HepG2 (cell line): Measurements from ENCODE around the gene RPS6KA3. TPM values are rescaled to one million over a fixed set of nuclear protein-coding genes. Genes with fewer than 3 reads are reported as not detected.

Experiments
- AHR ChIP-seq: IDR thresholded peaks from 2 replicates; pipeline ENCODE4 v1.6.1; 2018; ENCODE audit warnings: missing genetic modification reagents, missing compliant biosample characterization
- BCL6 ChIP-seq: IDR thresholded peaks from 2 replicates; pipeline ENCODE4 v1.6.1; 2016; ENCODE audit warnings: missing genetic modification reagents, missing compliant biosample characterization
- CBX2 ChIP-seq, 2 experiments: fragments of 200-600 bp in 1 of 2; sonication (generic); formaldehyde crosslinking in 1 of 2; IDR thresholded peaks; 2 replicates each; pipeline versions ENCODE4 v1.7.0 to v1.8.1; 2018 to 2022; ENCODE audit warnings: low read depth in 2 of 2, low read length in 1 of 2, mild to moderate bottlenecking in 1 of 2, missing genetic modification reagents in 1 of 2
- DNMT3B ChIP-seq: conservative IDR thresholded peaks from 2 replicates; pipeline ENCODE4 v1.6.1; 2016; ENCODE audit warnings: missing biosample characterization, control low read depth
- MIXL1 ChIP-seq: IDR thresholded peaks from 2 replicates; pipeline ENCODE4 v1.6.1; 2016
- NCOA5 ChIP-seq: sonication (generic); formaldehyde crosslinking; IDR thresholded peaks from 2 replicates; pipeline ENCODE4 v1.4.0; 2020; ENCODE audit warnings: missing genetic modification reagents
- NR1H2 ChIP-seq: sonication (generic); formaldehyde crosslinking; IDR thresholded peaks from 2 replicates; pipeline ENCODE4 v1.8.1; 2022; ENCODE audit warnings: low read depth, missing genetic modification reagents, borderline replicate concordance
- PHB2 ChIP-seq: fragments of 450-650 bp; IDR thresholded peaks from 2 replicates; pipeline ENCODE4 v1.6.1; 2018; ENCODE audit not compliant: partially characterized antibody
- SOX13 ChIP-seq, 3 experiments: fragments of 450-650 bp in 1 of 3; sonication (generic) in 1 of 3; formaldehyde crosslinking in 1 of 3; IDR thresholded peaks in 2 of 3; conservative IDR thresholded peaks in 1 of 3; 2 replicates each; pipeline versions ENCODE4 v1.5.0 to v1.6.1; 2016 to 2020; ENCODE audit warnings: antibody characterized with exemption in 1 of 3, mild to moderate bottlenecking in 1 of 3, missing compliant biosample characterization in 1 of 3, missing genetic modification reagents in 1 of 3, moderate library complexity in 1 of 3
- ZBTB4 ChIP-seq: sonication (generic); formaldehyde crosslinking; IDR thresholded peaks from 2 replicates; pipeline ENCODE4 v1.4.0; 2020; ENCODE audit warnings: missing genetic modification reagents, mild to moderate bottlenecking, borderline replicate concordance
- ZBTB42 ChIP-seq: sonication (generic); formaldehyde crosslinking; IDR thresholded peaks from 2 replicates; pipeline ENCODE4 v1.5.0; 2020; ENCODE audit warnings: mild to moderate bottlenecking, missing genetic modification reagents
- ZNF12 ChIP-seq: sonication (generic); formaldehyde crosslinking; IDR thresholded peaks from 2 replicates; pipeline ENCODE4 v1.5.0; 2020; ENCODE audit warnings: missing genetic modification reagents
- ZNF17 ChIP-seq: sonication (generic); formaldehyde crosslinking; IDR thresholded peaks from 2 replicates; pipeline ENCODE4 v1.5.0; 2020; ENCODE audit warnings: mild to moderate bottlenecking, missing genetic modification reagents
- ZNF180 ChIP-seq: sonication (generic); formaldehyde crosslinking; IDR thresholded peaks from 2 replicates; pipeline ENCODE4 v1.4.0; 2020; ENCODE audit warnings: low read depth, missing genetic modification reagents, borderline replicate concordance
- ZNF20 ChIP-seq: sonication (generic); formaldehyde crosslinking; IDR thresholded peaks from 2 replicates; pipeline ENCODE4 v1.4.0; 2020; ENCODE audit warnings: mild to moderate bottlenecking, moderate library complexity, missing genetic modification reagents
- ZNF232 ChIP-seq: sonication (generic); formaldehyde crosslinking; IDR thresholded peaks from 2 replicates; pipeline ENCODE4 v1.4.0; 2020; ENCODE audit warnings: missing genetic modification reagents, borderline replicate concordance
- ZNF407 ChIP-seq: sonication (generic); formaldehyde crosslinking; IDR thresholded peaks from one replicate; pipeline ENCODE4 v1.5.1; 2020; ENCODE audit warnings: mild to moderate bottlenecking, missing genetic modification reagents; ENCODE audit errors: not compliant biosample characterization
- ZNF605 ChIP-seq: sonication (generic); formaldehyde crosslinking; IDR thresholded peaks from 2 replicates; pipeline ENCODE4 v1.8.0; 2022; ENCODE audit warnings: mild to moderate bottlenecking, missing genetic modification reagents
- ZNF761 ChIP-seq: sonication (generic); formaldehyde crosslinking; conservative IDR thresholded peaks from 2 replicates; pipeline ENCODE4 v1.4.0; 2020; ENCODE audit warnings: mild to moderate bottlenecking, missing genetic modification reagents
- ZSCAN20 ChIP-seq: sonication (generic); formaldehyde crosslinking; IDR thresholded peaks from 2 replicates; pipeline ENCODE4 v1.4.0; 2020; ENCODE audit warnings: missing genetic modification reagents, mild to moderate bottlenecking, borderline replicate concordance
- polyA plus RNA-seq, 8 experiments: library from polyadenylated mRNA; depleted of rRNA in 3 of 8; stranded (reverse) in 7 of 8; unstranded in 1 of 8; fragments of >200 nt; fragmentation: Illumina TruSeq in 4 of 8; extraction: Trizol in 4 of 8; gene quantifications; 2 replicates each; pipeline versions ENCODE4 v1.2.1 to v1.2.3, GENCODE V29; 2011 to 2016; ENCODE audit warnings: low read depth in 4 of 8, missing spikeins in 1 of 8, mixed read lengths in 1 of 8; ENCODE audit not compliant: insufficient read depth in 1 of 8
- total RNA-seq, 5 experiments: library from RNA; depleted of rRNA; stranded (reverse); fragments of >200 nt; fragmentation: Illumina TruSeq; extraction: Trizol; gene quantifications; 2 replicates each; pipeline ENCODE4 v1.2.3, GENCODE V29; 2016; ENCODE audit warnings: low read depth in 1 of 5

The RPS6KA3 gene
- total and polyA plus RNA-seq, 2 of the 13 experiments (the other 11 are each of a cell fraction or from before 2014, with no cell fraction given): 314 to 357 TPM

GRCh38 chrX:20306668-20307067, 40.0 kb upstream of the RPS6KA3 start (continued):
- TF ChIP-seq ZNF407 (CRISPR knock-in tag): no peak
- TF ChIP-seq ZNF180 (CRISPR knock-in tag): no peak
- no peak for TF ChIP-seq CBX2 (IDR thresholded peaks at IDR 0.05; ENCODE audit: low read depth, low read length)
- TF ChIP-seq CBX2 (CRISPR knock-in tag; IDR thresholded peaks at IDR 0.05; ENCODE audit: low read depth): no peak
- TF ChIP-seq PHB2: no peak
- TF ChIP-seq SOX13 (IDR thresholded peaks at IDR 0.05): no peak
- peak in 1 of 2 experiments; percentile 48; a peak in 1 of 4 replicates for TF ChIP-seq SOX13 (CRISPR knock-in tag; conservative IDR thresholded peaks at IDR 0.05 in 1 of 2, IDR thresholded peaks at IDR 0.05 in 1 of 2)
- TF ChIP-seq NCOA5 (CRISPR knock-in tag): no peak
- TF ChIP-seq BCL6 (CRISPR knock-in tag): peak; percentile 51; the same call in 1 of the 2 replicates
- TF ChIP-seq MIXL1 (CRISPR knock-in tag): no peak
- no peak for TF ChIP-seq ZNF761
- TF ChIP-seq ZNF20 (CRISPR knock-in tag): no peak
- no peak for TF ChIP-seq ZNF605 (CRISPR knock-in tag)
- no peak for TF ChIP-seq ZNF12 (CRISPR knock-in tag)
- TF ChIP-seq ZSCAN20 (CRISPR knock-in tag): no peak
- no peak for TF ChIP-seq ZBTB4 (CRISPR knock-in tag)
- TF ChIP-seq ZNF232 (CRISPR knock-in tag): no peak
- no peak for TF ChIP-seq ZBTB42 (CRISPR knock-in tag)
- TF ChIP-seq NR1H2 (CRISPR knock-in tag): no peak
- no peak for TF ChIP-seq AHR
- no peak for TF ChIP-seq ZNF17 (CRISPR knock-in tag)
- no peak for TF ChIP-seq DNMT3B (CRISPR knock-in tag)
